ENCODE results near the gene EIF4B. TPM values are rescaled to one million over a fixed set of nuclear protein-coding genes. Genes with fewer than 3 reads are reported as not detected.

EIF4B gene
- total RNA-seq, 1 donor from 2014 or later, result 629 TPM

- Mint-ChIP-seq H3K4me3 (ENCODE audit: unreplicated experiment) (peak overlapping the region; percentile 29), H3K9me3 (ENCODE audit: unreplicated experiment) (no peaks in the 10 kb centered on the region), H3K36me3 (ENCODE audit: low read depth, unreplicated experiment) (peaks cover 15% of the 10 kb centered on the region), H3K27me3 (ENCODE audit: unreplicated experiment) (peaks cover 25% of the 10 kb centered on the region), H3K27ac (ENCODE audit: unreplicated experiment) (peak overlapping the region; percentile 25), H3K4me1 (ENCODE audit: unreplicated experiment) (peaks cover 45% of the 10 kb centered on the region)
- TF ChIP-seq CTCF (IDR thresholded peaks at IDR 0.05; ENCODE audit: unreplicated experiment), result no peak
- no peak for DNase-seq (ENCODE audit: low spot score)
Measured at GRCh38 chr12:53044896-53045695, 38.8 kb downstream of the EIF4B start.

GRCh38 chr12:53045696-53046045 lies 39.4 kb downstream of the EIF4B start:
- Mint-ChIP-seq H3K4me3 (ENCODE audit: unreplicated experiment) (peak overlapping the region; percentile 29), H3K4me1 (ENCODE audit: unreplicated experiment) (peaks cover 49% of the 10 kb centered on the region), H3K36me3 (ENCODE audit: low read depth, unreplicated experiment) (peaks cover 15% of the 10 kb centered on the region), H3K27ac (ENCODE audit: unreplicated experiment) (peak overlapping the region; percentile 61), H3K27me3 (ENCODE audit: unreplicated experiment) (peaks cover 25% of the 10 kb centered on the region), H3K9me3 (ENCODE audit: unreplicated experiment) (no peaks in the 10 kb centered on the region)
- no peak for TF ChIP-seq CTCF (IDR thresholded peaks at IDR 0.05; ENCODE audit: unreplicated experiment)
- DNase-seq (ENCODE audit: low spot score), result no peak

GRCh38 chr12:53046655-53047220 lies 40.5 kb downstream of the EIF4B start:
- DNase-seq (ENCODE audit: low spot score), result peak; percentile 60
- Mint-ChIP-seq H3K9me3 (ENCODE audit: unreplicated experiment) (no peaks in the 10 kb centered on the region), H3K27me3 (ENCODE audit: unreplicated experiment) (peaks cover 28% of the 10 kb centered on the region), H3K4me1 (ENCODE audit: unreplicated experiment) (peaks cover 58% of the 10 kb centered on the region), H3K36me3 (ENCODE audit: low read depth, unreplicated experiment) (peaks cover 12% of the 10 kb centered on the region), H3K27ac (ENCODE audit: unreplicated experiment) (peak overlapping the region; percentile 95), H3K4me3 (ENCODE audit: unreplicated experiment) (peak overlapping the region; percentile 96)
- no peak for TF ChIP-seq CTCF (IDR thresholded peaks at IDR 0.05; ENCODE audit: unreplicated experiment)

GRCh38 chr12:53047221-53048032 lies 41.2 kb downstream of the EIF4B start:
- Mint-ChIP-seq H3K4me1 (ENCODE audit: unreplicated experiment) (peaks cover 64% of the 10 kb centered on the region), H3K27ac (ENCODE audit: unreplicated experiment) (peak overlapping the region; percentile 79), H3K27me3 (ENCODE audit: unreplicated experiment) (peaks cover 32% of the 10 kb centered on the region), H3K9me3 (ENCODE audit: unreplicated experiment) (no peaks in the 10 kb centered on the region), H3K4me3 (ENCODE audit: unreplicated experiment) (peak overlapping the region; percentile 82), H3K36me3 (ENCODE audit: low read depth, unreplicated experiment) (peaks cover 8% of the 10 kb centered on the region)
- peak; percentile 28 for TF ChIP-seq CTCF (IDR thresholded peaks at IDR 0.05; ENCODE audit: unreplicated experiment)
- DNase-seq (ENCODE audit: low spot score), result peak; percentile 84
